Progenitor cell of endocrine pancreas (in vitro differentiated cells): Measurements from ENCODE around the gene ZCCHC3. TPM values are rescaled to one million over a fixed set of nuclear protein-coding genes. Genes with fewer than 3 reads are reported as not detected.
"Not testable (repeated sequence)": the region's sequence is repeated elsewhere in the genome, so short reads cannot be mapped to it uniquely, and the experiment has no call there.

Experiments used
- DNase-seq: peaks from one replicate; pipeline ENCODE4 v3.0.0; 2021; ENCODE audit warnings: low spot score; ENCODE audit not compliant: unreplicated experiment
- H3K27ac Mint-ChIP-seq: 2 replicates; pipeline ENCODE4 v1.8.0; 2021; ENCODE audit warnings: mild to moderate bottlenecking, moderate library complexity, mixed read lengths
- H3K27me3 Mint-ChIP-seq: 2 replicates; pipeline ENCODE4 v1.8.0; 2021; ENCODE audit warnings: mixed read lengths
- H3K36me3 Mint-ChIP-seq: 2 replicates; pipeline ENCODE4 v1.8.0; 2022; ENCODE audit warnings: mixed read lengths; ENCODE audit not compliant: insufficient read depth
- H3K4me1 Mint-ChIP-seq: 2 replicates; pipeline ENCODE4 v1.8.0; 2021; ENCODE audit warnings: low read depth, mixed read lengths
- H3K4me3 Mint-ChIP-seq: 2 replicates; pipeline ENCODE4 v1.8.0; 2021; ENCODE audit warnings: low read depth, mild to moderate bottlenecking, moderate library complexity, mixed read lengths
- H3K9me3 Mint-ChIP-seq: 2 replicates; pipeline ENCODE4 v1.8.0; 2021; ENCODE audit warnings: low read depth, mixed read lengths
- CTCF ChIP-seq: fragments of 200-600 bp; sonication (generic); IDR thresholded peaks from one replicate; pipeline ENCODE4 v1.5.0; 2021; ENCODE audit warnings: antibody characterized with exemption, mild to moderate bottlenecking; ENCODE audit not compliant: unreplicated experiment
- long read RNA-seq: library from polyadenylated mRNA; unstranded; transcript quantifications from one replicate; pipeline ENCODE4 v2.0.0, GENCODE V29; 2020
- total RNA-seq: library from RNA; stranded (reverse); gene quantifications from 2 replicates; pipeline ENCODE4 v1.2.1, GENCODE V29; 2021

Gene ZCCHC3, protein sequence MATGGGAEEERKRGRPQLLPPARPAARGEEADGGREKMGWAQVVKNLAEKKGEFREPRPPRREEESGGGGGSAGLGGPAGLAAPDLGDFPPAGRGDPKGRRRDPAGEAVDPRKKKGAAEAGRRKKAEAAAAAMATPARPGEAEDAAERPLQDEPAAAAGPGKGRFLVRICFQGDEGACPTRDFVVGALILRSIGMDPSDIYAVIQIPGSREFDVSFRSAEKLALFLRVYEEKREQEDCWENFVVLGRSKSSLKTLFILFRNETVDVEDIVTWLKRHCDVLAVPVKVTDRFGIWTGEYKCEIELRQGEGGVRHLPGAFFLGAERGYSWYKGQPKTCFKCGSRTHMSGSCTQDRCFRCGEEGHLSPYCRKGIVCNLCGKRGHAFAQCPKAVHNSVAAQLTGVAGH
- 30.5 and 31.2 TPM in 2 replicates for total RNA-seq
- long read RNA-seq, partial matches to known transcripts: 0 of 4 reads
- long read RNA-seq, other reads (novel, unspliced or antisense): 0 of 4 reads

DNA sequence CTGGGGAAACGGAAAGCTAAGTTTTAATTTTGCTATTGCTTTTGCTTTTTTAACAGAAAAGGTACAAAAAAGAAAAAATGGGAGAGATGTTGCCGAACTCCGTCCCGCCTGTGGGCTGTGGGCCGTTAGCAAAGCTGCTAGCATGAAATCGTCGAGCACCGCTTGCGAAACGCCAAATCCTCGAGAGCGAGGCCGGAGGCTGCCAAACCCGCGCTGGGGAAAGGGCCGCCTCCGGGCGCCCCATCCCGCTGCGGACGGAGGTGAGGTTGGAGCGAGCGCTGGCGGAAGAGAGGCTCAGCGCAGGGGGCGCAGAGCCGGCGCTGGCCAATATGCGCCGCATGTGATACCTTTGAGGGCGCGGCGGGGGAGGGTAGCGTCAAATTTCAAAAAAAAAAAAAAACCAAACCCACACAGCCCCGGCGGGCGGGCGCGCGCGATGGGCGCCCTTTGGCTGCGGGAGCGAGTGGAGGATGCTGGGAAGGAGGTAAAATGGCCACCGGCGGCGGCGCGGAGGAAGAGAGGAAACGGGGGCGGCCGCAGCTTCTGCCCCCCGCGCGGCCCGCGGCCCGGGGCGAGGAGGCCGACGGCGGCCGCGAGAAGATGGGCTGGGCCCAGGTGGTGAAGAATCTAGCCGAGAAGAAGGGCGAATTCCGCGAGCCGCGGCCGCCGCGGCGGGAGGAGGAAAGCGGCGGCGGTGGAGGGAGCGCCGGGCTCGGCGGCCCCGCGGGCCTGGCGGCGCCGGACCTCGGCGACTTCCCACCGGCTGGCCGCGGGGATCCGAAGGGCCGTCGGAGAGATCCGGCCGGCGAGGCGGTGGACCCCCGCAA is at the start of gene ZCCHC3:
Gene ZCCHC3, plus strand, starts transcription at position 473 of the 827 bp plus-strand sequence. Its CDS starts 17 bp downstream, at position 490.
- peak; percentile 42 for TF ChIP-seq CTCF
- H3K4me1 Mint-ChIP-seq: peaks cover 26% of the 10 kb centered on the region
- peaks cover 4% of the 10 kb centered on the region for H3K36me3 Mint-ChIP-seq
- peak within 1 kb of the TSS; percentile 96 for H3K4me3 Mint-ChIP-seq
- peak; percentile 76 for DNase-seq
- H3K27me3 Mint-ChIP-seq: peaks cover 4% of the 10 kb centered on the region
- peak within 1 kb of the TSS; percentile 99 for H3K27ac Mint-ChIP-seq
- no peaks in the 10 kb centered on the region for H3K9me3 Mint-ChIP-seq

DNA sequence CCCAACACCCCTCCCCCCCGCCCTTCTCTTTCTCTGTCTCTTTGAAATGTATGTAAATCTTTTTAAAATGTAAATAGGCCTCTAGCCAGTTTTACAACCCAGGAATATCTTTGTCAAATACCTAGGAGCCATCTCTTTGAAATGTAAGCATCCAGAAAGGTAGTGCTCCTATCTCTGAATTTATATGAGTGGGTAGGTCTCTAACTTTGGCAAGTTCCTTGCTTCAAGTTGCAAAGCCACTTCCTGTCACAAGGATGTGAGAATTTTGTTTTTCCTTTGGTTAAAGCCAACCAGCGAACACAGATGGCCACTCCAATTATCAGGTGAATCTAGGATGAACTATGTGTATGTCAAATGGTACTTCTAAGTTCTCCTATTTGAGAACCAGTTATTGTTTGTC is 46.0 kb upstream of the ZCCHC3 start:
- no peak overlapping the region for H3K27ac Mint-ChIP-seq
- no peak overlapping the region for H3K4me3 Mint-ChIP-seq
- TF ChIP-seq CTCF: no peak
- DNase-seq: no peak
- H3K36me3 Mint-ChIP-seq: no peaks in the 10 kb centered on the region
- H3K9me3 Mint-ChIP-seq: no peaks in the 10 kb centered on the region
- no peaks in the 10 kb centered on the region for H3K27me3 Mint-ChIP-seq
- H3K4me1 Mint-ChIP-seq: no peaks in the 10 kb centered on the region

DNA sequence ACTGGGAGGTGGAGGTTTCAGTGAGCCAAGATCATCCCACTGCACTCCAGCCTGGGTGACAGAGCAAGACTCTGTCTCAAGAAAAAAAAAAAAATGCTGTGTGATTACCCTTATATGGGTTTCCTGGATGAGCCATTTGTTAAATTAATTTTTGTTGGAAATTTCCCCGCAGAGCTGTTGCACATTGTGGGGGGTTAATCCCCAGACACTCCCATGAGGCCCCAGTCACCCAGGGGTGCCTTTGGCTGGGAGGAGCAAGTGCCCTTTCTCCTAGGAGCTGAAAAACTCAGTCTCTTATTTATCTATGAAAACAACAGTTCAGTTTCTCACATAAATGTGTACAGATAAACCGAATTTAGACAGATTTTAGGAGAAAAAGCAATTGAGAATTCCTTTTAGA is 44.6 kb upstream of the ZCCHC3 start:
- no peak overlapping the region for H3K4me3 Mint-ChIP-seq
- no peaks in the 10 kb centered on the region for H3K36me3 Mint-ChIP-seq
- no peak for TF ChIP-seq CTCF
- H3K27me3 Mint-ChIP-seq: peaks cover 5% of the 10 kb centered on the region
- no peaks in the 10 kb centered on the region for H3K9me3 Mint-ChIP-seq
- DNase-seq: no peak
- no peak overlapping the region for H3K27ac Mint-ChIP-seq
- no peaks in the 10 kb centered on the region for H3K4me1 Mint-ChIP-seq

DNA sequence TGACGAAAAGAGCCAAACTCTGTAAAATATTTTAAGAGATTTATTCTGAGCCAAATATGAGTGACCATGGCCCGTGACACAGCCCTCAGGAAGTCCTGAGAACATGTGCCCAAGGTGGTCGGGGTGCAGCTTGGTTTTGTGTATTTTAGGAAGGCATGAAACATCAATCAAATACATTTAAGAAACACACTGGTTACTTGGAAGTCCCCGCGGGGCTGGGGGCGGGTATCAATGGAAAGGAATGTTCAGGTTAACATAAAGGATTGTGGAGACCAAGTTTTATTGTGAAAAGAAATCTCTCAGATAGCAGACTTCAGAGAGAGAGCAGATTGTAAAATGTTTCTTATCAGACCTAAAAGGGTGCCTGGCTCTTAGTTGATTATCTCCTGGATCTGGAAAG is 43.9 kb upstream of the ZCCHC3 start:
- not testable (repeated sequence) for H3K4me1 Mint-ChIP-seq, H3K27ac Mint-ChIP-seq, H3K9me3 Mint-ChIP-seq, H3K4me3 Mint-ChIP-seq, DNase-seq, H3K27me3 Mint-ChIP-seq, H3K36me3 Mint-ChIP-seq

DNA sequence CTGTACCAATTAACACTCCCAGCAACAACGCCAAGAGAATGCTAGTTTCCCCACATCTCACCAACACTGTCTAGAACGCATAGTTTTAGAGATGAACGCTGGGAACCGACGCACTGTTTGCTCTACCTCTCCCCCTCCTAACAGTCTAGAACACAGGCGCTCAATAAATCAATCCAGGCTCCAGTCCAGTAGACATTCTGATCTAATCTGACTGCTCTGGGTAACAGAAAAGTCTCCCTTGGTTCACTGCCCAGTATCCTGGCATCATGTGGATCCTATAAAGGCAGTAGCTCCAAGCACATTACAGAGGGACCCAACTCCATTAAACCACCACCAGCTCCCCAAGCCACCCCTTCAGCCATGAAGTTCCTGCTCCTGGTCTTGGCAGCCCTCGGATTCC is 40.0 kb upstream of the ZCCHC3 start, which contains the start of gene DEFB132:
Gene DEFB132, plus strand, starts transcription at position 306 of the 400 bp plus-strand sequence. Its CDS starts 55 bp downstream, at position 361.
- Mint-ChIP-seq H3K27me3 (peaks cover 23% of the 10 kb centered on the region), H3K4me3 (no peak within 1 kb of the TSS), H3K36me3 (no peaks in the 10 kb centered on the region), H3K4me1 (no peaks in the 10 kb centered on the region), H3K9me3 (no peaks in the 10 kb centered on the region), H3K27ac (no peak within 1 kb of the TSS)
- DNase-seq: no peak
- TF ChIP-seq CTCF: no peak
